AG04449 (cell line): Measurements from ENCODE around the gene TRERF1.

Source experiments
- CTCF ChIA-PET: fragments of 350-600 bp; formaldehyde crosslinking; extraction: SDS; loops from one replicate; lab custom pipeline; 2021; ENCODE audit warnings: antibody characterized with exemption; lab: Yijun Ruan, JAX
- POLR2A ChIA-PET: fragments of 400-600, 350-600 bp; formaldehyde crosslinking; extraction: SDS; loops from one replicate; lab custom pipeline; 2020; ENCODE audit warnings: antibody characterized with exemption, inconsistent platforms; lab: Yijun Ruan, JAX
- DNase-seq: peaks from one replicate; pipeline ENCODE4 v3.0.0-alpha.2; 2010; ENCODE audit warnings: low read depth, low spot score
- H3K4me3 ChIP-seq: 2 replicates; pipeline ENCODE4 v1.5.1; 2011; ENCODE audit warnings: low read depth, mild to moderate bottlenecking, control low read depth, low read length
- TF ChIP-seq, protein P1 (sequence below): IDR thresholded peaks from one replicate; pipeline ENCODE4 v1.5.1; 2011; ENCODE audit warnings: mild to moderate bottlenecking, moderate library complexity, low read length, control low read depth, inconsistent platforms; ENCODE audit not compliant: insufficient read depth; ENCODE audit errors: missing control alignments

TRERF1 gene

DNA sequence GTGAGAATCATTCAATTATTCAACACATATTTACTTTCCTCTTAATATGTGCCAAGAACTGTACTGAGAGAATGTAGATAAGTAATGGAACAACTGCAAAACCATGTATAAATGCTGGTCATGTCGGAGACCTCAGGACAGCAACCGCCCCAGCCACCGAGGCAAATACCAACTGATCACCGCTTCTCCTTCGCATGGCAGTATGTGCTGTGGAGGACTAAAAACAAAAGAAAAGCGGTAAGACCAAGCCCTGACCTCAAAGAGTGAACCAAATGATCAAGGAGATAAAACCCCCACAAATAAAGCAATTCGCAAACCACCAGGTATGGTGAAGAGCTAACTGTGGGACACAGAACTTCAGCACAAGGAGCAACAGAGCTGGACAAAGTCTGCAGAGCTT is 104.3 kb downstream of the TRERF1 start:
- CTCF ChIA-PET = interaction anchor here (1.3 kb wide), 1 partner anchor 87 kb away, joined by 3 read pairs; no protein-coding TSS in a partner anchor
- no peak for DNase-seq
- TF ChIP-seq, protein P1, sequence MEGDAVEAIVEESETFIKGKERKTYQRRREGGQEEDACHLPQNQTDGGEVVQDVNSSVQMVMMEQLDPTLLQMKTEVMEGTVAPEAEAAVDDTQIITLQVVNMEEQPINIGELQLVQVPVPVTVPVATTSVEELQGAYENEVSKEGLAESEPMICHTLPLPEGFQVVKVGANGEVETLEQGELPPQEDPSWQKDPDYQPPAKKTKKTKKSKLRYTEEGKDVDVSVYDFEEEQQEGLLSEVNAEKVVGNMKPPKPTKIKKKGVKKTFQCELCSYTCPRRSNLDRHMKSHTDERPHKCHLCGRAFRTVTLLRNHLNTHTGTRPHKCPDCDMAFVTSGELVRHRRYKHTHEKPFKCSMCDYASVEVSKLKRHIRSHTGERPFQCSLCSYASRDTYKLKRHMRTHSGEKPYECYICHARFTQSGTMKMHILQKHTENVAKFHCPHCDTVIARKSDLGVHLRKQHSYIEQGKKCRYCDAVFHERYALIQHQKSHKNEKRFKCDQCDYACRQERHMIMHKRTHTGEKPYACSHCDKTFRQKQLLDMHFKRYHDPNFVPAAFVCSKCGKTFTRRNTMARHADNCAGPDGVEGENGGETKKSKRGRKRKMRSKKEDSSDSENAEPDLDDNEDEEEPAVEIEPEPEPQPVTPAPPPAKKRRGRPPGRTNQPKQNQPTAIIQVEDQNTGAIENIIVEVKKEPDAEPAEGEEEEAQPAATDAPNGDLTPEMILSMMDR = no peak
- no peak overlapping the region for H3K4me3 ChIP-seq
- POLR2A ChIA-PET = no interaction called here

DNA sequence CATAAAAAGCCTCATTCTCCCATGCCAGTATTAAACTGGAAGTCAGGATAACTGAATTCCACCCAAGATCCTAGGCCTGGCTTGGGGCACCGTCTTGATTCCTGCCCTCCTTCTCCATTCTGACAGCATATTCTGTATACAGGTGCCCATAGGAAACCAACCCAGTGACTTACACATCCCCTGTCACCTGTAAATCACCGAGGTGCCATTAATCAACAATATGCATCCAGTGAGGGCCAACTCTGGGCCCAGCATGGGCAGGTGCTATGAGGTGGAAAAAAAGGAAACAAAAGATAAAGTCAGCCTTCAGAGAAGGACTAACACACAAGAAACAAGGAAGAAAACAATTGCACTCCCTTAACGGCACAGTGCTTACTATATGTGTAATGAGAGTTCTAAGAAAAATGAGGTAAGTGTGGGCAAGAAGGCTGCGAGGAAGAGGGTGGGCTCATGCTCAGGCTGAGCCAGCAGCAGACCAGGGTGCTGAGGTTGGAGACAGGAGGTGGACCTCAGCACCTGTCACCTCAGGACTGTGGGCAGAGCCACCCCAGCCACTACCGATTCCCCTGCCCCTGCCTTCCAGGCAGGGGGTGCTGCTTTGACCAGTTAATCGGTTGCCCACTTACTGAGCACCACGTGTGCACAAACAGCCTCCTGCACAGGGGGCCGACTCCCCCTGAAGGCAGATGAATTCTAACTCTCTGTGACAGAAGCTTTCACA is 105.9 kb downstream of the TRERF1 start:
- no peak for DNase-seq
- POLR2A ChIA-PET = no interaction called here
- CTCF ChIA-PET = no interaction called here
- H3K4me3 ChIP-seq = no peak overlapping the region
- TF ChIP-seq, protein P1 = no peak

GRCh38 chr6:42344756-42345155 is 107.0 kb downstream of the TRERF1 start:
- TF ChIP-seq, protein P1 = no peak
- H3K4me3 ChIP-seq = no peak overlapping the region
- CTCF ChIA-PET = no interaction called here
- POLR2A ChIA-PET = no interaction called here
- no peak for DNase-seq

- ChIA-PET CTCF (no interaction called here), POLR2A (no interaction called here)
- DNase-seq = no peak
- TF ChIP-seq, protein P1 = no peak
- no peak overlapping the region for H3K4me3 ChIP-seq
Measured at GRCh38 chr6:42341771-42342553, 109.8 kb downstream of the TRERF1 start.

DNA sequence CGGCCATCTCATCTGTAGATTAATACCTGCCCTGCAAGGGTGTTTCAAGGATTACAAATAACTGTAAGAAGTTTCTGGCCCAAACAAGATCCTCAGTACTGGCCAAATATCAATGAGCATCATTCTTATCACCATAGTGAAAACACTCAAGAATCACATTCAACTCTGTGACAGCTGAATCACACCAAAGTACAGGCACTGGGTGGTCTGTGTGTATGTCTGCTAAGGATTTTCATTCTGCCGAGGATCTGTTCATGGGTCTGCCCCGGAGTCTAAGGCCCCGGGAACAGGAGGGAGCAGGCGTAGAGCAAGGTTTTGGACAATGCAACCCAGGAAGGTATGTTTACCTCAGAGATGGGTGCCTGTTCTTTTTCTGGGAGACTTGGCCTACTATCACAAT is 110.5 kb downstream of the TRERF1 start:
- ChIA-PET POLR2A (no interaction called here), CTCF (interaction anchor here (1.8 kb wide), 1 partner anchor 14 kb away, joined by 7 read pairs; no protein-coding TSS in a partner anchor)
- TF ChIP-seq, protein P1 = no peak
- no peak for DNase-seq
- H3K4me3 ChIP-seq = no peak overlapping the region

GRCh38 chr6:42340511-42340910 is 111.2 kb downstream of the TRERF1 start:
- TF ChIP-seq, protein P1 = no peak
- CTCF ChIA-PET = interaction anchor here (1.8 to 7.1 kb wide), 2 partner anchors 15 to 207 kb away, joined by 7 to 30 read pairs; no protein-coding TSS in a partner anchor
- H3K4me3 ChIP-seq = no peak overlapping the region
- DNase-seq = no peak
- POLR2A ChIA-PET = no interaction called here
